ENCODE results near the gene FAM111A. TPM values are rescaled to one million over a fixed set of nuclear protein-coding genes. Genes with fewer than 3 reads are reported as not detected.

The FAM111A gene
- total RNA-seq, 4 donors from 2014 or later = 32.5 to 73.2 (median 40.1) TPM

- peaks cover 17 to 18% of the 10 kb centered on the region in 2 donors for H3K4me1 ChIP-seq
- no peaks in the 10 kb centered on the region for H3K9me3 ChIP-seq
- no peaks in the 10 kb centered on the region for H3K27me3 ChIP-seq
- H3K27ac ChIP-seq = peak overlapping the region in 2 of 3 donors; percentile 66 to 78
- peak overlapping the region in 2 of 3 donors; percentile 49 to 57 for H3K4me3 ChIP-seq (replicated peaks in 1 of 3)
- no peak for TF ChIP-seq POLR2A (IDR thresholded peaks at IDR 0.05)
- TF ChIP-seq CTCF (IDR thresholded peaks at IDR 0.05) = no peak
- no peaks in the 10 kb centered on the region for H3K36me3 ChIP-seq
- WGBS, 2 donors = 0 to 1% methylated on average over 9 to 17 of the region's 70 CpGs
- intact Hi-C loops (cut with DNase I) = loop anchor here (5.0 kb wide), 2 partner anchors 35 to 260 kb away; no protein-coding TSS in a partner anchor
- DNase-seq = peak; percentile 27 to 34
These were observed 29.9 kb downstream of the FAM111A start for GRCh38 chr11:59172345-59173079.

- Histone ChIP-seq H3K36me3 (no peaks in the 10 kb centered on the region), H3K27me3 (no peaks in the 10 kb centered on the region), H3K9me3 (no peaks in the 10 kb centered on the region), H3K4me3 (replicated peaks in 1 of 3) (peak overlapping the region in 2 of 3 donors; percentile 49 to 57), H3K27ac (peak overlapping the region; percentile 25 to 66 (median 62)), H3K4me1 (peaks cover 17 to 18% of the 10 kb centered on the region in 2 donors)
- WGBS, 2 donors = 3 to 5% methylated on average over 28 to 34 of the region's 37 CpGs
- intact Hi-C loops (cut with DNase I) = loop anchor here (5.0 kb wide), 2 partner anchors 34 to 259 kb away; no protein-coding TSS in a partner anchor
- TF ChIP-seq POLR2A (IDR thresholded peaks at IDR 0.05) (no peak), CTCF (IDR thresholded peaks at IDR 0.05) (no peak)
- peak; percentile 37 to 48 for DNase-seq
These were observed 30.7 kb downstream of the FAM111A start for GRCh38 chr11:59173080-59173963.

- peak; percentile 72 to 75 for DNase-seq
- H3K4me1 ChIP-seq = peaks cover 17 to 18% of the 10 kb centered on the region in 2 donors
- no peaks in the 10 kb centered on the region for H3K36me3 ChIP-seq
- intact Hi-C loops (cut with DNase I) = loop anchor here (5.0 kb wide), 2 partner anchors 33 to 258 kb away; no protein-coding TSS in a partner anchor
- H3K27ac ChIP-seq = peak overlapping the region; percentile 25 to 66 (median 62)
- H3K27me3 ChIP-seq = no peaks in the 10 kb centered on the region
- WGBS, 2 donors = 30 to 40% methylated on average over 6 to 7 of the region's 7 CpGs
- H3K9me3 ChIP-seq = no peaks in the 10 kb centered on the region
- H3K4me3 ChIP-seq (replicated peaks in 1 of 3) = peak overlapping the region in 1 of 3 donors; percentile 49
- TF ChIP-seq POLR2A (IDR thresholded peaks at IDR 0.05) (peak in 1 of 2 donors; percentile 39), CTCF (IDR thresholded peaks at IDR 0.05) (no peak)
These were observed 31.5 kb downstream of the FAM111A start for GRCh38 chr11:59173964-59174663.

GRCh38 chr11:59174664-59175033 lies 32.0 kb downstream of the FAM111A start:
- no peaks in the 10 kb centered on the region for H3K9me3 ChIP-seq
- H3K27ac ChIP-seq = peak overlapping the region in 2 of 3 donors; percentile 11 to 18
- no peaks in the 10 kb centered on the region for H3K27me3 ChIP-seq
- intact Hi-C loops (cut with DNase I) = loop anchor here (5.0 kb wide), 2 partner anchors 33 to 258 kb away; no protein-coding TSS in a partner anchor
- 91 to 94% methylated on average over 7 of the region's 7 CpGs for WGBS, 2 donors
- H3K4me1 ChIP-seq = peaks cover 17 to 18% of the 10 kb centered on the region in 2 donors
- DNase-seq = peak in 1 of 2 donors; percentile 8
- TF ChIP-seq CTCF (IDR thresholded peaks at IDR 0.05) (no peak), POLR2A (IDR thresholded peaks at IDR 0.05) (no peak)
- H3K4me3 ChIP-seq (replicated peaks in 1 of 3) = no peak overlapping the region
- H3K36me3 ChIP-seq = no peaks in the 10 kb centered on the region
